HepG2 (cell line): Measurements from ENCODE around the gene CLUH. TPM values are rescaled to one million over a fixed set of nuclear protein-coding genes. Genes with fewer than 3 reads are reported as not detected.

Source experiments
- CBX1 ChIP-seq: IDR thresholded peaks from one replicate; pipeline ENCODE4 v1.6.1; 2016; ENCODE audit warnings: antibody characterized with exemption, low read depth
- CBX5 ChIP-seq: sonication (generic); formaldehyde crosslinking; IDR thresholded peaks from 2 replicates; pipeline ENCODE4 v1.4.0; 2020; ENCODE audit warnings: missing genetic modification reagents, borderline replicate concordance
- CCAR2 ChIP-seq: fragments of 200-400 bp; formaldehyde crosslinking; optimal IDR thresholded peaks from 2 replicates; pipeline ENCODE3; 2018; ENCODE audit warnings: low read depth, mild to moderate bottlenecking, low read length, moderate library complexity
- HMGA1 ChIP-seq: sonication (generic); formaldehyde crosslinking; conservative IDR thresholded peaks from 2 replicates; pipeline ENCODE4 v1.4.0; 2020; ENCODE audit warnings: missing genetic modification reagents
- HOXA5 ChIP-seq: sonication (generic); formaldehyde crosslinking; IDR thresholded peaks from 2 replicates; pipeline ENCODE4 v1.4.0; 2020; ENCODE audit warnings: missing genetic modification reagents
- ISL2 ChIP-seq: sonication (generic); formaldehyde crosslinking; IDR thresholded peaks from 2 replicates; pipeline ENCODE4 v1.5.0; 2020; ENCODE audit warnings: missing genetic modification reagents
- KLF15 ChIP-seq: sonication (generic); formaldehyde crosslinking; IDR thresholded peaks from 2 replicates; pipeline ENCODE4 v1.8.1; 2023; ENCODE audit warnings: borderline replicate concordance, mild to moderate bottlenecking, inconsistent platforms, missing genetic modification reagents, mixed read lengths
- MTF2 ChIP-seq: sonication (generic); formaldehyde crosslinking; IDR thresholded peaks from 2 replicates; pipeline ENCODE4 v1.5.0; 2020; ENCODE audit warnings: missing genetic modification reagents, borderline replicate concordance
- PHF5A ChIP-seq: IDR thresholded peaks from one replicate; pipeline ENCODE4 v1.6.1; 2018; ENCODE audit warnings: low read depth, missing genetic modification reagents; ENCODE audit not compliant: unreplicated experiment
- RELA ChIP-seq: sonication (generic); formaldehyde crosslinking; IDR thresholded peaks from 2 replicates; pipeline ENCODE4 v1.4.0; 2020; ENCODE audit warnings: missing genetic modification reagents
- SP5 ChIP-seq: IDR thresholded peaks from 2 replicates; pipeline ENCODE4 v1.6.1; 2016; ENCODE audit warnings: low read depth, borderline replicate concordance
- TCF7L2 ChIP-seq: IDR thresholded peaks from 2 replicates; pipeline ENCODE4 v1.6.1; 2011; ENCODE audit warnings: mild to moderate bottlenecking, low read depth, low read length, moderate library complexity
- ZNF234 ChIP-seq: sonication (generic); formaldehyde crosslinking; conservative IDR thresholded peaks from 2 replicates; pipeline ENCODE4 v1.5.1; 2020; ENCODE audit warnings: mild to moderate bottlenecking, missing genetic modification reagents
- ZNF256 ChIP-seq: sonication (generic); formaldehyde crosslinking; conservative IDR thresholded peaks from 2 replicates; pipeline ENCODE4 v1.4.0; 2020; ENCODE audit warnings: missing genetic modification reagents
- ZNF317 ChIP-seq: sonication (generic); formaldehyde crosslinking; IDR thresholded peaks from 2 replicates; pipeline ENCODE4 v1.5.0; 2020; ENCODE audit warnings: mild to moderate bottlenecking, missing genetic modification reagents
- ZNF605 ChIP-seq: sonication (generic); formaldehyde crosslinking; IDR thresholded peaks from 2 replicates; pipeline ENCODE4 v1.8.0; 2022; ENCODE audit warnings: mild to moderate bottlenecking, missing genetic modification reagents
- ZNF749 ChIP-seq: sonication (generic); formaldehyde crosslinking; IDR thresholded peaks from 2 replicates; pipeline ENCODE4 v1.8.0; 2022; ENCODE audit warnings: mild to moderate bottlenecking, missing genetic modification reagents, moderate library complexity, borderline replicate concordance
- ZNF768 ChIP-seq: sonication (generic); formaldehyde crosslinking; IDR thresholded peaks from 2 replicates; pipeline ENCODE4 v1.4.0; 2020; ENCODE audit warnings: missing genetic modification reagents
- polyA plus RNA-seq, 8 experiments: library from polyadenylated mRNA; depleted of rRNA in 3 of 8; stranded (reverse) in 7 of 8; unstranded in 1 of 8; fragments of >200 nt; fragmentation: Illumina TruSeq in 4 of 8; extraction: Trizol in 4 of 8; gene quantifications; 2 replicates each; pipeline versions ENCODE4 v1.2.1 to v1.2.3, GENCODE V29; 2011 to 2016; ENCODE audit warnings: low read depth in 4 of 8, missing spikeins in 1 of 8, mixed read lengths in 1 of 8; ENCODE audit not compliant: insufficient read depth in 1 of 8
- total RNA-seq, 5 experiments: library from RNA; depleted of rRNA; stranded (reverse); fragments of >200 nt; fragmentation: Illumina TruSeq; extraction: Trizol; gene quantifications; 2 replicates each; pipeline ENCODE4 v1.2.3, GENCODE V29; 2016; ENCODE audit warnings: low read depth in 1 of 5
- TF ChIP-seq, protein P1 (sequence below): sonication (generic); formaldehyde crosslinking; IDR thresholded peaks from 2 replicates; pipeline ENCODE4 v1.4.0; 2020; ENCODE audit warnings: missing genetic modification reagents, borderline replicate concordance
- TF ChIP-seq, protein P2 (sequence below): sonication (generic); formaldehyde crosslinking; IDR thresholded peaks from 2 replicates; pipeline ENCODE4 v1.4.0; 2020; ENCODE audit warnings: missing genetic modification reagents, borderline replicate concordance
- TF ChIP-seq, protein P3 (sequence below): IDR thresholded peaks from 2 replicates; pipeline ENCODE4 v1.6.1; 2012; ENCODE audit warnings: low read depth, low read length, improper control_type of control experiment

Gene CLUH
- total and polyA plus RNA-seq, 2 of the 13 experiments (the other 11 are each of a cell fraction or from before 2014, with no cell fraction given) = 30.9 to 60.5 TPM

DNA sequence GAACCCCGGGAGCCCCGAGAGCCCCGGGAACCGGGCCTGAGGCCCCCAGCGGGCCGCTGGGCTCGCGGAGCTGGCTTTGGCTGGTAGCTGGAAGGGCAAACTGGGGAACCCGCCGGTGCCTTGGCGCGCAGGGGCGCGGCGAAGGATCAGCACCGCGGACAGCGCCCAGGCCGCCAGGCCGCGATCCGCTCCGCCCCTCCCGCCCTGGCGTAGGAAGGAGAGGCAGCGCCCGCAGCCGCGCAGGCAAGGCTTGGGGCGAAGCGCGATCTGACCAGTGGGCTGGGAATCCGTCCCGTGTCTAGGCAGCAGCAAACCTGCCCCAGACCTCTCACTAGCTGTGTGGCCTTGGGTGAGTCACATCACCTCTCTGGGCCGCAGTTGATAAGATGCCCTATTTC lies 38.2 kb upstream of the CLUH start (continued):
- TF ChIP-seq, protein P1, sequence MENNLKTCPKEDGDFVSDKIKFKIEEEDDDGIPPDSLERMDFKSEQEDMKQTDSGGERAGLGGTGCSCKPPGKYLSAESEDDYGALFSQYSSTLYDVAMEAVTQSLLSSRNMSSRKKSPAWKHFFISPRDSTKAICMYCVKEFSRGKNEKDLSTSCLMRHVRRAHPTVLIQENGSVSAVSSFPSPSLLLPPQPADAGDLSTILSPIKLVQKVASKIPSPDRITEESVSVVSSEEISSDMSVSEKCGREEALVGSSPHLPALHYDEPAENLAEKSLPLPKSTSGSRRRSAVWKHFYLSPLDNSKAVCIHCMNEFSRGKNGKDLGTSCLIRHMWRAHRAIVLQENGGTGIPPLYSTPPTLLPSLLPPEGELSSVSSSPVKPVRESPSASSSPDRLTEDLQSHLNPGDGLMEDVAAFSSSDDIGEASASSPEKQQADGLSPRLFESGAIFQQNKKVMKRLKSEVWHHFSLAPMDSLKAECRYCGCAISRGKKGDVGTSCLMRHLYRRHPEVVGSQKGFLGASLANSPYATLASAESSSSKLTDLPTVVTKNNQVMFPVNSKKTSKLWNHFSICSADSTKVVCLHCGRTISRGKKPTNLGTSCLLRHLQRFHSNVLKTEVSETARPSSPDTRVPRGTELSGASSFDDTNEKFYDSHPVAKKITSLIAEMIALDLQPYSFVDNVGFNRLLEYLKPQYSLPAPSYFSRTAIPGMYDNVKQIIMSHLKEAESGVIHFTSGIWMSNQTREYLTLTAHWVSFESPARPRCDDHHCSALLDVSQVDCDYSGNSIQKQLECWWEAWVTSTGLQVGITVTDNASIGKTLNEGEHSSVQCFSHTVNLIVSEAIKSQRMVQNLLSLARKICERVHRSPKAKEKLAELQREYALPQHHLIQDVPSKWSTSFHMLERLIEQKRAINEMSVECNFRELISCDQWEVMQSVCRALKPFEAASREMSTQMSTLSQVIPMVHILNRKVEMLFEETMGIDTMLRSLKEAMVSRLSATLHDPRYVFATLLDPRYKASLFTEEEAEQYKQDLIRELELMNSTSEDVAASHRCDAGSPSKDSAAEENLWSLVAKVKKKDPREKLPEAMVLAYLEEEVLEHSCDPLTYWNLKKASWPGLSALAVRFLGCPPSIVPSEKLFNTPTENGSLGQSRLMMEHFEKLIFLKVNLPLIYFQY (CRISPR knock-in tag) = peak; percentile 91
- TF ChIP-seq SP5 (CRISPR knock-in tag) (peak; percentile 84), PHF5A (CRISPR knock-in tag) (no peak), ZNF234 (CRISPR knock-in tag) (peak; percentile 94; the same call in 1 of the 2 replicates), ZNF749 (peak; percentile 98), ZNF605 (CRISPR knock-in tag) (peak; percentile 82), RELA (CRISPR knock-in tag) (peak; percentile 89; the same call in 1 of the 2 replicates), ZNF768 (CRISPR knock-in tag) (peak; percentile 93), TCF7L2 (no peak), CBX1 (no peak), CCAR2 (no peak), MTF2 (peak; percentile 94; the same call in 1 of the 2 replicates), ISL2 (peak; percentile 91), ZNF256 (CRISPR knock-in tag) (peak; percentile 98), ZNF317 (CRISPR knock-in tag) (peak; percentile 62), CBX5 (peak; percentile 80; the same call in 1 of the 2 replicates), HOXA5 (CRISPR knock-in tag) (peak; percentile 100), HMGA1 (no peak), KLF15 (CRISPR knock-in tag) (peak; percentile 82; the same call in 1 of the 2 replicates)
- TF ChIP-seq, protein P2, sequence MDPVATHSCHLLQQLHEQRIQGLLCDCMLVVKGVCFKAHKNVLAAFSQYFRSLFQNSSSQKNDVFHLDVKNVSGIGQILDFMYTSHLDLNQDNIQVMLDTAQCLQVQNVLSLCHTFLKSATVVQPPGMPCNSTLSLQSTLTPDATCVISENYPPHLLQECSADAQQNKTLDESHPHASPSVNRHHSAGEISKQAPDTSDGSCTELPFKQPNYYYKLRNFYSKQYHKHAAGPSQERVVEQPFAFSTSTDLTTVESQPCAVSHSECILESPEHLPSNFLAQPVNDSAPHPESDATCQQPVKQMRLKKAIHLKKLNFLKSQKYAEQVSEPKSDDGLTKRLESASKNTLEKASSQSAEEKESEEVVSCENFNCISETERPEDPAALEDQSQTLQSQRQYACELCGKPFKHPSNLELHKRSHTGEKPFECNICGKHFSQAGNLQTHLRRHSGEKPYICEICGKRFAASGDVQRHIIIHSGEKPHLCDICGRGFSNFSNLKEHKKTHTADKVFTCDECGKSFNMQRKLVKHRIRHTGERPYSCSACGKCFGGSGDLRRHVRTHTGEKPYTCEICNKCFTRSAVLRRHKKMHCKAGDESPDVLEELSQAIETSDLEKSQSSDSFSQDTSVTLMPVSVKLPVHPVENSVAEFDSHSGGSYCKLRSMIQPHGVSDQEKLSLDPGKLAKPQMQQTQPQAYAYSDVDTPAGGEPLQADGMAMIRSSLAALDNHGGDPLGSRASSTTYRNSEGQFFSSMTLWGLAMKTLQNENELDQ (CRISPR knock-in tag) = peak; percentile 96
- TF ChIP-seq, protein P3, sequence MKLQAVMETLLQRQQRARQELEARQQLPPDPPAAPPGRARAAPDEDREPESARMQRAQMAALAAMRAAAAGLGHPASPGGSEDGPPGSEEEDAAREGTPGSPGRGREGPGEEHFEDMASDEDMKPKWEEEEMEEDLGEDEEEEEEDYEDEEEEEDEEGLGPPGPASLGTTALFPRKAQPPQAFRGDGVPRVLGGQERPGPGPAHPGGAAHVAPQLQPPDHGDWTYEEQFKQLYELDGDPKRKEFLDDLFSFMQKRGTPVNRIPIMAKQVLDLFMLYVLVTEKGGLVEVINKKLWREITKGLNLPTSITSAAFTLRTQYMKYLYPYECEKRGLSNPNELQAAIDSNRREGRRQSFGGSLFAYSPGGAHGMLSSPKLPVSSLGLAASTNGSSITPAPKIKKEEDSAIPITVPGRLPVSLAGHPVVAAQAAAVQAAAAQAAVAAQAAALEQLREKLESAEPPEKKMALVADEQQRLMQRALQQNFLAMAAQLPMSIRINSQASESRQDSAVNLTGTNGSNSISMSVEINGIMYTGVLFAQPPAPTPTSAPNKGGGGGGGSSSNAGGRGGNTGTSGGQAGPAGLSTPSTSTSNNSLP = no peak
